HepG2 (cell line): ENCODE results near the gene FAM3C. TPM values are rescaled to one million over a fixed set of nuclear protein-coding genes. Genes with fewer than 3 reads are reported as not detected.

Source experiments
- ARNT ChIP-seq: fragments of 450-650 bp; IDR thresholded peaks from 2 replicates; pipeline ENCODE4 v1.6.1; 2017
- ATAD3A ChIP-seq: sonication (generic); formaldehyde crosslinking; IDR thresholded peaks from 2 replicates; pipeline ENCODE4 v1.4.0; 2020; ENCODE audit warnings: missing genetic modification reagents
- BRCA1 ChIP-seq: sonication (generic); formaldehyde crosslinking; IDR thresholded peaks from 2 replicates; pipeline ENCODE4 v1.4.0; 2020; ENCODE audit warnings: missing genetic modification reagents
- MXI1 ChIP-seq: IDR thresholded peaks from 3 replicates; pipeline ENCODE4 v1.6.1; 2012; ENCODE audit warnings: low read depth, low read length, inconsistent platforms, borderline replicate concordance
- ZC3H4 ChIP-seq: sonication (generic); formaldehyde crosslinking; IDR thresholded peaks from 2 replicates; pipeline ENCODE4 v1.4.0; 2020; ENCODE audit warnings: missing genetic modification reagents, borderline replicate concordance
- ZNF816 ChIP-seq: sonication (generic); formaldehyde crosslinking; IDR thresholded peaks from 2 replicates; pipeline ENCODE4 v1.8.0; 2022; ENCODE audit warnings: missing genetic modification reagents, mild to moderate bottlenecking, borderline replicate concordance
- polyA plus RNA-seq, 8 experiments: library from polyadenylated mRNA; depleted of rRNA in 3 of 8; stranded (reverse) in 7 of 8; unstranded in 1 of 8; fragments of >200 nt; fragmentation: Illumina TruSeq in 4 of 8; extraction: Trizol in 4 of 8; gene quantifications; 2 replicates each; pipeline versions ENCODE4 v1.2.1 to v1.2.3, GENCODE V29; 2011 to 2016; ENCODE audit warnings: low read depth in 4 of 8, missing spikeins in 1 of 8, mixed read lengths in 1 of 8; ENCODE audit not compliant: insufficient read depth in 1 of 8
- total RNA-seq, 5 experiments: library from RNA; depleted of rRNA; stranded (reverse); fragments of >200 nt; fragmentation: Illumina TruSeq; extraction: Trizol; gene quantifications; 2 replicates each; pipeline ENCODE4 v1.2.3, GENCODE V29; 2016; ENCODE audit warnings: low read depth in 1 of 5
- TF ChIP-seq, protein P1 (sequence below): sonication (generic); formaldehyde crosslinking; IDR thresholded peaks from one replicate; pipeline ENCODE4 v1.5.1; 2020; ENCODE audit warnings: mild to moderate bottlenecking, missing genetic modification reagents; ENCODE audit errors: not compliant biosample characterization

Gene FAM3C
- total and polyA plus RNA-seq, 2 of the 13 experiments (the other 11 are each of a cell fraction or from before 2014, with no cell fraction given), result 14.6 to 16.0 TPM

DNA sequence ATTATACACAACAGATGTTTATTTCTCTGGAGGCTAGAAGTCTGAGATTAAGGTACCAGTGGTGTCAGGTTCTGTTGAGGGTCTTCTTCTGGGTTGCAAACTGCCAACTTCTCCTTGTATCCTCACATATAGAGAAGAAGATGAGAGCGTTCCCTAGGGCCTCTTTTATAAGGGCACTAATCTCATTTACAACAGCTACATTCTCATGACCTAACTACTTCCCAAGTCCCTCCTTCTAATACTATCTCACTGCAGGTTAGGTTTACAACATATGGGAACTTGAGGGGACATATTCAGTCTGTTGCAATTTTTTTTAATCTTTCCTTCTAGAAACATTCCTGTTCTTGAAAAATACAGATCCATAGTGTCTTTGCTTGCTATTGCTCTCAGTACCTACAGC is 18.3 kb upstream of the FAM3C start (continued):
- TF ChIP-seq, protein P1, sequence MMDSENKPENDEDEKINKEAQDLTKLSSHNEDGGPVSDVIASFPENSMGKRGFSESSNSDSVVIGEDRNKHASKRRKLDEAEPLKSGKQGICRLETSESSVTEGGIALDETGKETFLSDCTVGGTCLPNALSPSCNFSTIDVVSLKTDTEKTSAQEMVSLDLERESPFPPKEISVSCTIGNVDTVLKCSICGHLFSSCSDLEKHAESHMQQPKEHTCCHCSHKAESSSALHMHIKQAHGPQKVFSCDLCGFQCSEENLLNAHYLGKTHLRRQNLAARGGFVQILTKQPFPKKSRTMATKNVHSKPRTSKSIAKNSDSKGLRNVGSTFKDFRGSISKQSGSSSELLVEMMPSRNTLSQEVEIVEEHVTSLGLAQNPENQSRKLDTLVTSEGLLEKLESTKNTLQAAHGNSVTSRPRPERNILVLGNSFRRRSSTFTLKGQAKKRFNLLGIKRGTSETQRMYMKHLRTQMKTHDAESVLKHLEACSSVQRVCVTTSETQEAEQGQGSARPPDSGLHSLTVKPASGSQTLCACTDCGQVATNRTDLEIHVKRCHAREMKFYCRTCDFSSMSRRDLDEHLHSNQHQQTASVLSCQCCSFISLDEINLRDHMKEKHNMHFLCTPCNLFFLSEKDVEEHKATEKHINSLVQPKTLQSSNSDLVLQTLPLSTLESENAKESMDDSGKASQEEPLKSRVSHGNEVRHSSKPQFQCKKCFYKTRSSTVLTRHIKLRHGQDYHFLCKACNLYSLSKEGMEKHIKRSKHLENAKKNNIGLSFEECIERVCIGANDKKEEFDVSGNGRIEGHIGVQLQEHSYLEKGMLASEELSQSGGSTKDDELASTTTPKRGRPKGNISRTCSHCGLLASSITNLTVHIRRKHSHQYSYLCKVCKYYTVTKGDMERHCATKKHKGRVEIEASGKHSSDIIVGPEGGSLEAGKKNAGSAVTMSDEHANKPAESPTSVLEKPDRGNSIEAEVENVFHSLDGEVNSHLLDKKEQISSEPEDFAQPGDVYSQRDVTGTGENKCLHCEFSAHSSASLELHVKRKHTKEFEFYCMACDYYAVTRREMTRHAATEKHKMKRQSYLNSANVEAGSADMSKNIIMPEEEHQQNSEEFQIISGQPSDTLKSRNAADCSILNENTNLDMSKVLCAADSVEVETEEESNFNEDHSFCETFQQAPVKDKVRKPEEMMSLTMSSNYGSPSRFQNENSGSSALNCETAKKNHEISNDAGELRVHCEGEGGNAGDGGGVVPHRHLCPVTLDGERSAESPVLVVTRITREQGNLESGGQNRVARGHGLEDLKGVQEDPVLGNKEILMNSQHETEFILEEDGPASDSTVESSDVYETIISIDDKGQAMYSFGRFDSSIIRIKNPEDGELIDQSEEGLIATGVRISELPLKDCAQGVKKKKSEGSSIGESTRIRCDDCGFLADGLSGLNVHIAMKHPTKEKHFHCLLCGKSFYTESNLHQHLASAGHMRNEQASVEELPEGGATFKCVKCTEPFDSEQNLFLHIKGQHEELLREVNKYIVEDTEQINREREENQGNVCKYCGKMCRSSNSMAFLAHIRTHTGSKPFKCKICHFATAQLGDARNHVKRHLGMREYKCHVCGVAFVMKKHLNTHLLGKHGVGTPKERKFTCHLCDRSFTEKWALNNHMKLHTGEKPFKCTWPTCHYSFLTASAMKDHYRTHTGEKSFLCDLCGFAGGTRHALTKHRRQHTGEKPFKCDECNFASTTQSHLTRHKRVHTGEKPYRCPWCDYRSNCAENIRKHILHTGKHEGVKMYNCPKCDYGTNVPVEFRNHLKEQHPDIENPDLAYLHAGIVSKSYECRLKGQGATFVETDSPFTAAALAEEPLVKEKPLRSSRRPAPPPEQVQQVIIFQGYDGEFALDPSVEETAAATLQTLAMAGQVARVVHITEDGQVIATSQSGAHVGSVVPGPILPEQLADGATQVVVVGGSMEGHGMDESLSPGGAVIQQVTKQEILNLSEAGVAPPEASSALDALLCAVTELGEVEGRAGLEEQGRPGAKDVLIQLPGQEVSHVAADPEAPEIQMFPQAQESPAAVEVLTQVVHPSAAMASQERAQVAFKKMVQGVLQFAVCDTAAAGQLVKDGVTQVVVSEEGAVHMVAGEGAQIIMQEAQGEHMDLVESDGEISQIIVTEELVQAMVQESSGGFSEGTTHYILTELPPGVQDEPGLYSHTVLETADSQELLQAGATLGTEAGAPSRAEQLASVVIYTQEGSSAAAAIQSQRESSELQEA, result no peak
- no peak for TF ChIP-seq MXI1
- no peak for TF ChIP-seq ATAD3A
- no peak for TF ChIP-seq BRCA1 (CRISPR knock-in tag)
- no peak for TF ChIP-seq ZNF816 (CRISPR knock-in tag)
- no peak for TF ChIP-seq ZC3H4 (CRISPR knock-in tag)
- no peak for TF ChIP-seq ARNT
